K562 treated with DMSO at 1 percent for 48 hours (cell line): ENCODE results near the gene HBP1. TPM values are rescaled to one million over a fixed set of nuclear protein-coding genes. Genes with fewer than 3 reads are reported as not detected.

Source experiments
- total RNA-seq: library from RNA; unstranded; fragments of 300-600 nt; gene quantifications from 2 replicates; pipeline ENCODE4 v1.2.3, GENCODE V29; 2022; ENCODE audit warnings: low replicate concordance; ENCODE audit errors: extremely low read depth

The HBP1 gene
- total RNA-seq, result not detected in 2 replicates

GRCh38 chr7:107168233-107169119 is at the start of gene HBP1:
TSS of gene HBP1 (plus strand) at chr7:107169003. CDS start at chr7:107179894, 10,891 bp downstream.

Other genes starting within 250 kb of the HBP1 start
- not detected in 2 replicates for gene PRKAR2B, start 124.3 kb upstream of the HBP1 start, total RNA-seq